GM19043 (cell line): ENCODE results near the gene ABTB2.
A peak's percentile ranks its signal among the peaks of the same experiment; 100 is the strongest.

Experiments
- ATAC-seq: cut with Tn5 transposase; IDR thresholded peaks from one replicate; pipeline ENCODE4 v1.9.1; 2021; ENCODE audit warnings: low read depth; ENCODE audit not compliant: unreplicated experiment

ABTB2 gene

DNA sequence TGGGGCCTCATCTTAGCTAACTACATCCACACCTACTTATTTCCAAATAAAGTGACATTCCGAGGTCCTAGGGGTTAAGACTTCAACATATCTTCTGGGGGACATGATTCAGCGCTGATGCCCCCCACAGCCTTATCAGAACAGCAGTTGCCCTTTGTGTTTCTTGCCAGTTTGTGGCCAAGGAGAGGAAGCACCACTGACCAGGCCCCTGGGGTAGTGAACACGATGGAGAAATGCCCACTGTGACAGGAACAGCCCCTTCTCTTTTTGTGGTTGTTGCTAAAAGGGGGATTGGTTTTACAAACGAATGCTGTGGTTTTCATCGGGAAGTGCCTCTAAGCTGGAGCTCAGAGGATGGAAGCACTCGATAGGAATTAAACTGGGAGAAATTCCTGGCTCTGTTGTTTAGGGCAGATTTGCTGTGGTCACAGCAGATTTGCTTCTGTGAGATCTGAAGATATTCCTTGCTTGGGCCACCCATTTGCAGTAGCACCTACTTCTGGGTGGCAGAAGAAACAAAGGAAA lies 88.8 kb downstream of the ABTB2 start:
- ATAC-seq, result no peak

DNA sequence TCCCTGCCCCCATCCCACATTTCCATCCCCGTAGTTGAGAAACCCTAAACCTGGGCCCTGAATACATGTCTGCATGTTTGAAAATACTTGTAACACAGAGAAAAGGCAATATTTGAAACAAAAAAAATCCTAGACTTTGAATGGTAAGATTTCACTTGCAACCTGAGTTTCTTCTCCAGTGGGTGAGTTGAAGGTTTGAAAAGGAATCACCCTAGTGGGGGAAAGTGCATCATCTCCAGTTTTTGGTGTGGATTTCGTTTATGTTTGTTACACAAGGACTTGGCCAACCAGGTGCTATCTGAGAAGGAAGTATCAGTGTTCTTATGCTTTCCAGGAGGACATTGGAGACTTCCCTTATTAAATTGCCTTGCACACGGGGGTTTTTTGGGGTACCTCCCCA lies 90.4 kb downstream of the ABTB2 start:
- ATAC-seq, result no peak

DNA sequence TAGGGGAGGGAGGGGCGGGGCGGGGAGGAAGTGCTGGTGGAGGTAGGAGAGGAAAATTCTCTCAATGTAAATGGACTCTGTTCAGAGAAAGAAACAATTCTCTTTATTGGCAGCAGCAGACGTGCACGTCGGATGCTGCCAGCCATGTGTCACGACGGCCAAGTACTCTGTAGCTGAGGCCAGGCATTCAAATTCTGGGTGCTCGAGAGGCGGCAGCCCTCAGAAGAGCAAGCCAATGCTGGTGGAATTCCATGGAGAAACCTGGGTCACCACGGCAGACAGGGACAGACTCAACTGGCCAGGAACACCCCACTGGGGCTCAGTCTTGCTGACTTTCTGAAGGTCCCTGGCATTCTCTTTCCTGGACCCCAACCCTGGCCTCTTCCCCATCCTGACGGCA lies 90.8 kb downstream of the ABTB2 start:
- no peak for ATAC-seq

DNA sequence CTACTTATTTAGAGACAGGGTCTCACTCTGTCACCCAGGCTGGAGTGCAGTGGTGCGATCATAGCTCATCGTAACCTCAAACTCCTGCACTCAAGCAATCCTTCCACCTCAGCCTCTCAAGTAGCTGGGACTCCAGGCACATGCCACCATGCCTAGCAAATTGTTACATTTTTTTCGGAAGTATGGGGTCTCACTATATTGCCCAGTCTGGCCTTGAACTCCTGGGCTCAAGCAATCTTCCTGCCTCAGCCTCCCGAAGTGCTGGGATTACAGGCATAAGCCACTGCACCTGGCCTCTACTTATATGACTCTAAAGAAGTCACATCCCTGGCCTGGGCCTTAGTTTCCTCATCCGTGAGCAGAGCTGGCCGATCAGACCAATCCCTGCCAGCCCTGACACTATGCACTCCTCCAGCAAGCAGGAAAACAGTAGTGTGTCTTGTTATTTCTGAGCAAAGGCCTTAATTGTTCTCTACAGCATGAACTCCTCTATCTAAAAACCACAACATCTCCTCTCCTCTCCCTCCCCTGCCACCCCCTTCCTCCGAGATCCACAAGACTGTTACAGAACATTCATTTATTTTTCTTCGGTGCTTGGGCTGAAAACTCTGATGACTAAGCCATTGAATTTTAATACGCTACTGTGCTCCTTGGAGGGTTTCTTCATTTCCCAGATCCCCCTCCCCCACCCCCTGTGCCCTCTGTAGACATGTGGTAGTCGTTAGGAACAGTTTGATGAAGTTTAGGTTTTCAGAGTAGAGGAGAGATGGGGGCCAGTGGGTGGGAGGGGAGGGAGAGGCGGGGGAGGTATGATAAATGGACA lies 91.5 kb downstream of the ABTB2 start:
- no peak for ATAC-seq

DNA sequence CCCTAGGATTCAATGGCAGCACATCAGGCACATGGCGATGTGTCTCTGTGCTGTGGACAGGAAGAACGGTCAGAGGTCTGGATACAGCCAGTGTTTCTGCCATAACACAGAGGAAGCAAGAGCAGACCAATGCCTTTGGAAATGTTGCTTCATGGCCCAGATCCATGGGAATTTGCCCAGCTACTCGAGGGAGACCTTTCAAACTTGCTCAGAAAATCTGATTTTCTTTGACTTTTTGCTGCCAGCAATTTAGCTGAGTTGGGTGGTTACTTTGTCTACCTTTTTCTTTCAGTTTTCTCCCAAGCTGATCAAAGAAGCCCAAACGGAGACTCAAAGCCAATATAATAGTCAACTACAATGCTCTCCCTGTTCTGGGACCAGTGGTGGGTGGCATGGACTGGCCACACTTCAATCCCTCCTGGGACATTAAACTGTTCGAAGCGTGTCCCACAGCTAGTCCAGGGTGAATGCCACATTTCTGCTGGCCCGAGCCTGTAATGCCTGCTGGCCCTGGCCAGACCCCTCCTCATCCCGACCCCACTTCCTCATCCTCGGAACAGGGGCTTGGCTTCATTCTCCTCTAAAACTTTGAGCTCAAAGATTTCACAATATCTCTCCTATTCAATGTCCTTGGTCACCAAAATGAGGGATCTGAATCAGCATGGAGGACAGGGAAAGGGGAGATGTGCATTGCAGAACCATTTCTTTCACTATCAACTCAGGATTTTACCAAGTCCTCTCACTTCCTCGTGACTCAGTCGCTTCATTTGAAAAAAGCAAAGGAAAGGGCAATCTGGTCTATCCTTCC lies 93.3 kb downstream of the ABTB2 start:
- ATAC-seq, result no peak

DNA sequence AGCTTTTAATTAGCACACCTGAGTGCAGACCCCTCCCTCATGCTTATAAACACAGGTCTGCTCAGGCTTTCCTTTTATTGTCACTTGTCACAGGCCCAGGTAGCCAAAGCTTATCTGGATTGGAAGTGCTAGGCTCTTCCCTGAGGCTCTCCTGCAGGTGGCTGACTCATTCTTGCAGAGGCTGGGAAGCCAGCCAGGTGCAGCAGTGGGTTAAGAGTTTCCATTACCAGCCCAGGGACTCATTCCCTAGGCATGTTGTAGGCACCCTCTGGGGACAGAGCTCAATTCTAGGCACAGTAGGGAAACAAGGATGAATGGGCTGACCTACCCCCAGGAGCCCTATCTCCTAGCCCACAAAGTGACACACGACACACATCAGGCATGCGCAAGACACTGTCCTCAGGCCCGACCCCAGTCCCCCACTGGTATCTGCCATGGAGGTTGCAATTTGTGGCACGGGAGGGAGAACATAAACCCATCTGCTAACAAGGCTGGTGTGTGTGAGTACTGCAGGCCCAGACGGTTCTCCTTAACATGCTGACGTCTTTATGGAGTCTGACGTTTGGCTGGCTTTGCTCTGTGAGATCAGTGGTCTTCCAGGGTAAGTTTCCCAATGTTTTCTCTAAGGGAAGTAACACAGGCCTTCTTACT lies 94.2 kb downstream of the ABTB2 start:
- no peak for ATAC-seq

DNA sequence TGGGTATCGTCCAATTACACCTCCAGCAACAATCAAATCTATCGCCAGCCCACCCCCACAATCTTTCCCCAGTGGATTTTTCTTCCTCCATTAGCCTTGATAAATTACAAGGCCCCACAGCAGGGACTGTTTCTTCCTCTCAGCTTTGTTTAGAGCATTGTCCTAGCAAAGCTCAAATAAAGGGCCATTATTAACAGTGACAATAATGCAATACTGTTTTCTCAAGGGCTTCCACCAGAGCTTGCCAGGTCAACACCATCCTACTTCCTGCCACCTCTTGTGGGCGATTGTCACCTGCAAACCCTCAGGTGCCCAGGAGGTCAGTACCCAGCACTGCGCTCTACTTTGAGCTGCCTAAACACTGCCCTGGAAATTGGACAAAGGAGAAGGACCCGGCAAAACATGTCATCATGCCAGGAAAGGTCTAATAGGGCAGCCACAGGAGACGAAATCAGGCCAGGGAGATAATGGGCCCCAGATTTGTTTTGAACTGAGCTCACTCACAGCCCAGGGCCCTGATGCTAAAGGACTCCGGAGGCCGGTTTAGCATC lies 95.2 kb downstream of the ABTB2 start:
- ATAC-seq, result no peak

DNA sequence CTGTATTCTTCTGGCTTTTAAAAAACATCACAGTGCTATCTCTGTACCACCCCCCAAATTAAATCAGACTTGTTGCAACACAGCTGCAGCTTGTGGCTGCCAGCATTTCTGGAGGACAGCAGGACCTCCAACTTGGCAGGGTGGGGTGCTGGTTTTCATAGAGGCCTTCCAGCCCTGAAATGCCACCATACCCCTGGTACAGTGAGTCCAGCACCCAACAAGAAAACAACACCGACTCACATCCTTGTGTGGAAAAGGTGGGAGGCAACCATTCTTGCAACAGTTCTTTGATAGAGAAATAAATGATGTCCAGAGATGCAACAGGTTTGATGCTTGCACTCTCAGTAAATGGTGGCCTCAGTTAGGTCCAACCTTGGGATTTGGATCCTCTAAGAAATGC lies 96.0 kb downstream of the ABTB2 start:
- ATAC-seq, result no peak

DNA sequence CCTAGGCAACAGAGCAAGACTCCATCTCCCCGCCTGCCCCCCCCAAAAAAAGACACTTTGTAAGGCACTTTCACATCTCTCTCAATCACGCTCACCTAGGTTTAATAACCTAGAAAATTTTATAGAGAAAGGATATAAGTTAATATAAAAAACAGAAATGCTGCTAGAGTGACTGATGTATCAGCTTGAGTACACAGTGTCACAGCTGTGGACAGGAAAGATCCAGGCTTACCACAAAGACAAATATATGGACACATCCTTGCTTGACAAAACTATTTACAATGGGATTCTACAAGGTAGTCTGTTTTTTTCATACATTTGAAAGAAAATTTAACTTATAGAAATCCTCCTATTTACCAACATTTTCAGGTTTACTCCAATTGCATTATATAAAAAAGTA lies 96.7 kb downstream of the ABTB2 start:
- no peak for ATAC-seq

DNA sequence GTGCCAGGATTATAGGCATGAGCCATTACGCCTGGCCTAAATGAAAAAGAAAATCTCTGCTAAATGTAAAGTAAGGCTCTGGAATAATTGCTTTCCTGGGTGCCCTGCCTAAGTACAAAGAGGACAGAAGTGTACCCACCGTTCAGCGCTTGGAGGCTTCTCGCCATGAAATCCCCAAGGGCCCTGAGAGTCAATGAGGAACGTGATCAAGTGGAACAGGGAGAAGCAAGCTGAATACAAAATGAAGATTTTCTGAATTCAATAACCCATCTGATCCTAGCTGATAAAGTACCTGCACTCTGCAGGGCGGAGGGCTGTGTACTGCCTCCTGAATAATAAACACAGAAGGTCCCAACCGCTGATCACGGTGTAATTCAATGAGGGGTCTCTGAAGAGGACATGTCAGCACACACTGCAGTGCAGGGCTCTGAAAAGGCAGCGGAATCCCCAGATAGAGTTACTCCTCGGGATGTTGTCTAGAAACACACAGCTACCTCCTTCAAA lies 97.7 kb downstream of the ABTB2 start:
- ATAC-seq, result no peak

DNA sequence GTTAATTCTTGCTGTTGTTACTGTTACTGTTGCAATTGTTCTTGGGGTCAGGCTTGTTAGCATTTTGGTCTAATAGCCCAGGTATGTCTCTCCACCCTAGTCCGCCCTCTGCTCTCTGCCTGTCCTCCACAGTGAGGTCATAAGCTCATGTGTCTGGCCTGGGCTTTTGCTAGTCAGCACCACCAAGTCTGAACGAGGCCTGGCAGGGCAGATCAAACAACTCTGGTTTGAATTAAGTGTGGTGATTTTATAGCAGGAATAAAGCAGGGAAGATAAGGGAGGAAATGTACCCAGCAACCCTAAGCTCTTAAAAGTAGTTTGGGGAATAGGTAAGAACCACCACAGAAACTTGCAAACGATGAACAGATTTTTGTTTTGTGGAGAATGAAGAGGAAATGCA lies 98.7 kb downstream of the ABTB2 start:
- no peak for ATAC-seq

DNA sequence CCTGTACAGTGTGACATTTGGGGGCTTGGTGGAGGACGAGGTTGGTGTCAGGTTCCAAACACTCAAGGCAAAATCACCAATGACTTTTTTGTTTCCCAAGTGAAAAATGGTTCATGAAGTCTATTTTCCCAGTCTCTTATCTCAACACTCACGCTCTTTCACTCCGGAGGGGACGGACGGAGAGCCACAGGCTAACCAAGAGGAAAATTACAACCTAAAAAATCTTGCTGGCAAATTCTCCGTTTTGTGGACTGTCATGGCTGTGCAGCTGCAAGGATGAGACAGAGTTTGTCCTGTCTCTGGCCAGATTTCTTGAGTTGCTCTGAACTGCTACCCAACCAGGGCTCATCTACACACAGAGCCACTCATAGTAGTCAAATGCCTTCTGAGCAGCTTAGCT lies 101.2 kb downstream of the ABTB2 start:
- ATAC-seq, result no peak

DNA sequence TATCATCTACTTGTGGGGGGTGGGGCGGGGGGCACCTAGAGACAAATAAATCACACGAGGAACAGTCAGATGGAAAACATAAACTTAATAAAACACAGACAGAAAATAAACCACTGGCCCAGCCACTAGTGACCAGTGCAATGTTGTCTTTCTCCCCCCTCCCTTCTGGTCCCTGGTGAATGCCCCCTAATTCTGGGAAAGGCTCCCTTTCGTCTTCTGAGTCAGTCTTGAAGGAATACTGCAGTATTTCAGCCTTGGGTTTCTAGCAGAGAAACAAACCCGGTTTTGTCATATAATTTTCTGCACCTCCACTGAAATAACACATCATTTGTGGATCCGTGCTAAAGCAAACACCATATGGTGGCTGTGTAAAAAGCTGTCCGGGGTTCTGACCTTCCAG lies 101.7 kb downstream of the ABTB2 start:
- ATAC-seq, result no peak

DNA sequence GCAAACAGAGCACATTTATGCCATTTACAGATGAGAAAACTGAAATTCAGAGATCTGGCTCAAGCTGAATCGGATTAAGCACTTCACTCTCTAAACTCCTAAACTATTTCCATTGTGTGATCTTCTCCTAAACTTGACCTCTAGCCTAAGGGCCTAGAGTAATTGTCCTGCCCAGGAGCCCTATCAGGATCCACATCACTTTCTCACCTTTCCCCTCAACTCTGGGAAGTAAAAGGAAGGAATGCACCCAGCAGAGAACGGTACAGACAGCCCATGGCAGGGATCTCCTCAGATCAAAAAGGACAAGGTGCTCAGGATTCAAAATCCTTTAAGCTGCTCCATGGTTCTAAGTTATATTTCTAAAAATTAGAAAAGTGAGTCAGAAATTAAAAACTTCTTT lies 102.7 kb downstream of the ABTB2 start:
- no peak for ATAC-seq

DNA sequence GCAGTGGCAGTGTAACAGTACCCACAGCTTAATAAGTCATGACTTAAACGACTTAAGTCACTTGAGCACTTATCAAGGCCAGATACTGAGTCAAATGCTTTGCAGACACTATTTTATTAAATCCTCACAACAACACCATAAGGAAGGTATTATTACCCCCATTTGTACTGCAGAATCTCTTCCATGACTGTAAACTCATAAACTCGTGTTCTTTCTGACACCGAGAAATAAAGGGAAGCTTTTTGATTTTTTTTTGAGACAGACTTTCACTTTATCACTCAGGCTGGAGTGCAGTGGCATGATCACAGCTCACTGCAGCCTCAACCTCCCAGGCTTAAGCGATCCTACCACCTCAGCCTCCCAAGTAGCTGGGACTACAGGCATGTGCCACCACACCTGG lies 103.8 kb downstream of the ABTB2 start:
- no peak for ATAC-seq

DNA sequence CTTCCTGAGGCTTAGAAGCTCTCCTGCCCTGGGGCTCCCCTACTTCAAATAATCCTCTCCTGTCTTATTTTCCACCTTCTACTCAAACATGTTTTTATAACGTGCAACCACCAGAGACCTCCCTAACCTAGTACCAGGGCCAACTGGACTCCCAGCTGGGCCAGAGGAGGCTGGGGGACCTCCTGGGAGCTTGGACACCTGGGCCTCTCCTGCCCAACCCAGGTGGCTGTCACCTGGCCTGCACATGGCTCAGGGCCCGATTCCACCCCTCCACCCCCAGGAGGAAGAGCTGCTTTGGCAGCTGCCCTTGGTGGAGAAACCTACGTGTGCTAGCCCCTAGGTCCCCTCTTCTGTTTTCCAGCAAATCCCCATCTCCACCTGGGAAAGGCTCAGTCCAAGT lies 105.2 kb downstream of the ABTB2 start:
- no peak for ATAC-seq

DNA sequence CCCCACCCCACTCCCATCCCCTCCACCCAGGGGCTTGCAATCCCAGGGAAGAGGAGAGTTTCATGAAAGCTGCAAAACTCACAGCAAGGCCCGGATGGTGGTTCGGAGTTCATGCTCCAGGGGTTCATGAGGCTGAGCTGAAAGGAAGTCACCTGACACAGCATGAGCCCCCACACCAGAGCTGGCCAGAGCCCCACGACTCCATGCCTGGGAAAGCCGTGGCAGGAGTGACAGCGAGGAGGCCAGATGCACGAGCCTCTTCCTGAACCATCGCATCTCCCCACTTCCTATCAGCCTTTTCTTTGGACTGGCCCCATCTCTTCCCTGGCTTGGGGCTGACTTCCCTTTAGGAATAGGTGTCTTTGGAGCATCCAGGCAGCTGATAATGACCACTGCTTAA lies 105.8 kb downstream of the ABTB2 start:
- no peak for ATAC-seq

DNA sequence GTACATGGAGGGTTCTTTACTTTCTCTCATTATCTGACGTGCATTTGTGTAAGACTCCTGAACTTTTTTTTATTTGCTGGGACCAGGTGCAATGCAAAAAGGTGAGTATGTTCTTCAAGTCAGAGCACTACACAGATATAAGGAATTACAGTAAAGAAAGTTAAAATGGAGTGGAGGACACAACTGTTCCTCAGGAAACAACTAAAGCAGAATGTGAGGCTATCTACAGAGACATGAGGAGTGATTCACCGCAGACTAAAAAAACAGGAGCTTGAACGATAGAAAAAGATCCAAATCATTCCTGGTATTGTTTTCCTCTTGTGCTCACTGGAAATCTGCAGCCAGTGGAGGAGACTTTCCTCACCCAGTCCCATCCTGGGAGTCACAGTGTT lies 106.2 kb downstream of the ABTB2 start:
- no peak for ATAC-seq

DNA sequence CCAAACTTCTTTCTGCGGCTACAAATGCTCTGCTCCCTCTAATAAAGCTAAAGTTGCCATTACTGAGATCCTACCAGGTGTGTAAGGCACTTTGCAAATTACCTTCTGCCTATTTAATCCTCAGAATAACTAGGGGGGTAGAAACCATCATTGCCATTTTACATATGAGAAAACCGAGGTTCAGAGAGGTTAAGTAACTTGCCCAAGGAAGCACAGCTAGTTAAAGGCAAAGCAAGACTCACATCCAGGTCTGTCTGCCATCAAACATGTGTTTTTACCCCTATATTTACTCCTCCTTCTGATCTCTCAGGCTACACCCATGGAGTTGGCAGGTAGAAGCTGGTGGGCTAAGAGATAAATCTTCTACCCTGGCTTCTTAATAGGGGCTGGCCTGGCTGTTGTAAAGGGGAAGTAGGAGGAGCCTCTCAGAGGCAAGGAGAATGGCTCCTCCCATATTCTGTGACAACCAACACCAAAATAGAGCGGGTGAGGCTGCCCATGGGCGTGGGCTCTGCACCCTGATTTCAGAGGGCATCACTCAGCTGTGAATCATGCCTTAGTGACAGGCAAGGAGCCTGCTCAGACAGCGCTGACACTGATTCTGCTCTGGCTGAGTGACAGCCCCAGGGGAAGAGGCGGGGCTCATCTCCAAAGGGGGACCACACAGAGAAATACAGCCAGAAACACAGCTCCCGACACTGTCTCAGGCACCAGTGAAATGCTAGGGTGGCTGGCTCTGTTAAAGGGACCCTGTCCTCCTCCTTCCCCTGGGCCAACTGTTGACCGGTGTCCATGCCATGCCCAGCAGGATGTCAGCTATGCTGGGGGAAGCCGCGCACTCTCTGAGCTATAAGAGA lies 106.8 kb downstream of the ABTB2 start:
- ATAC-seq, result peak; percentile 74

DNA sequence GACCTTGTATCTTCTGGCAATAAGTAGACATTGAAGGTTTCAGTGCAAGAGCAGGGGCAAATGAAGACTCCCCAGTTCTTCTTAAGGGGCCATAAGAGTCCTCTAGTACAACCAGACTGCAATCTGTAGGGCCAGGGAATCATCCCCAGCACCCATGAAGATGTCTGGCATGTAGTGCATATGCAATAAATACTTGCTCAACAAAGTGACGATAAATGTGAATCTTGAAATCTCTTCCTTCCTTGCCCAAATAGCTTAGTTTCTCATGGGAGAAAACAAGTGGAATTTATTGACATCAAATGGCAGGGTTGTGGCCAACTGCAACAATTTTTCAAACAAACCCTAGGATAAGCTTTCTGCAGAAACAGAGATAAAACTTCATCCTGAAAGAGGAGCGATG lies 107.6 kb downstream of the ABTB2 start:
- ATAC-seq, result no peak
